ENCODE results near the gene ASB13. TPM values are rescaled to one million over a fixed set of nuclear protein-coding genes. Genes with fewer than 3 reads are reported as not detected.
"Not testable (repeated sequence)": the region's sequence is repeated elsewhere in the genome, so short reads cannot be mapped to it uniquely, and the experiment has no call there.

Gene ASB13
- total RNA-seq, 1 donor from 2014 or later = 11.2 TPM

DNA sequence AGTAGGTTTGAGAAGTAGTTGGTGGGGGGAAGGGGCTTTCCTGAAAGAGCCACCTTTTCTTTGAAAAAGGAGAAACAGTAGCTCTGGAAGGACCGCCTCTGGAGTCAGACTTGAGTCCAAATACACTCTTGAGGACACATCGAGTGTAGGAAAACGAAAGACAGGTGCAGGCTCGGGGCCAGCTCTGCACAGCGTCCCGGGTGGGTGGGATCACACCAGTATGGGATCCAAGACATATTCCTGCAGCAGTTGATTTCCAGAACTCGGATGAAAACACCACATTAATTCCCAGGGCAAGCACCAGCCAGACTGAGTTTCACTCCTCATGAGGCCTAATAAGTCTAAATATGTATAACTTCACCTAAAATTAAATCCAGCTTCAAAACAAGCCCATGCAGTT is 61.4 kb downstream of the ASB13 start:
- peak; percentile 71 for DNase-seq

DNA sequence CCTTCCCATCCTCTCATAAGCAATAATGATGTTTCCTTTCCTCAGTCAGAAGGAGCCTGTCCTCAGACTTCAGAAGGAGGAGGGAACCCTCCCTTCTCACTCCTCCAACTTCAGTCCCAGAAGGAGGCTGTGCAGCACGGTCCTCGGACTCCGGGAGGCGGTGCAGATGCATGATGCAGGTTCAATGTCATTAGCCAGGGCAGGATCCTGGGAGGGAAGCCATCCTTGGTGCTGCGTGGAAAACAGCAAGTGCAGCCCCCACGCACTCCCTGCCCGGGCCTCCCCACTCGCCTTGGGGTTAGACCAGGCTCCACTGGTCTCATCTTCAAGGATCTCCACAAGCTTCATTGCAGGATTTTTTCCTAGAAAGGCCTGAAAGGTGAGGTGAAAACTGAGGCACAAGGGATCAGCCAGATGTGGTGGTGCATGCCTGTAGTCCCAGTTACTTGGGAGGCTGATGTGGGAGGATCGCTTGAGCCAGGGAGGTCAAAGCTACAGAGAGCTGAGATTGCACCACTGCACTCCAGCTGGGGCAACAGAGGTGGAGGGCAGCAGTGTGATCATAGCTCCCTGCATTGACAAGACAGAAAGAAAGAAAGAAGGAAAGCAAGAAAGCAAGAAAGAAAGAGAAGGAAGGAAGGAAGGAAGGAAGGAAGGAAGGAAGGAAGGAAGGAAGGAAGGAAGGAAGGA is 62.0 kb downstream of the ASB13 start:
- no peak for DNase-seq

DNA sequence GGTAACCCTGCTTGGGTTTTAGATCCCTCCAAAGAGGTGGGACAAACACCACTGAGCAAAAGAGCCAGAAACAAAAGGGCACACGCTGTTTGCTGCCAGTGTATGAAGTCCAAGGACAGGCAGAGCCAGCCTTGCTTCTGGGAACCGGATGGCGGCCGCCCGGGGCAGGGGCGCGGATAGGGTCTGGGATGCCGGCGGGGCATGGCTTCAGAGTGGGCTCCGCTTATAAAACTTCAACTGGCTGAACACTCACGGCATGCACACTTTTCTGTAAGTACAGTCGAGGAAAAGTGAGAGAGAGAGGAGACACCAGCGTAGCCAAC is 62.6 kb downstream of the ASB13 start:
- no peak for DNase-seq

DNA sequence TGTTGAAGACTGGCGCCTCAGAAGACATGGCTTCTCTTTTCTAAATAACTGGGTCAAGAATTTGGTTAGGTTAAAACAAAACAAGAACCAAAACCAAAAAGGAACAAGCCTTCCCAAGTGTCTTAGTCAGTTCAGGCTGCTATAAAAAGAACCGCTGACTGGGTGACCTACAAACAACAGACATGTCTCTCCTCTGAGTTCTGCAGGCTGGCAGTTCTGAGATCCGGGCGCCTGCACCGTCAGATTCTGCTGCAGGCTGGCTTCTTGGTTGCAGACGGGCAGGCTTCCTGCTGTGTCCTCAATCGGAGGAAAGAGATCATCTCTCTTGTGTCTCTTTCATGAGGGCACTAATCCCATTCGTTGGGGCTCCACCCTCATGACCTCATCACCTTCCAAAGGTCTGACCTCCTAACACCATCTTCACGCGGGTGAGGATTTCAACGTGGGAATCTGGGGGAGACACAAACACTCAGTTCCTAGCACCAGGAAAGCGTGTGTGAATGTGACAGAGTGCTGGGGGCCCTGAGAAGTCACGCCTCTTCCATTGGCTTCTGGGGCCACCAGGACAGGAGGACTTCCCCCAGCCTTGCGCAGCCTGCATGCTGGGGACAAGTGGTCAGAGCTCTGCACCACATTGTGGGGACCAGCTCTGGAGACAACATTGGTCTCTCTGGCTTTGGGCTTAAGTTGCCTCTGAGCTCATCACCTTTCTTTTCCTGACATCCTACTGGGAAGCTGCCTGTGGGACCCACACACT is 63.1 kb downstream of the ASB13 start:
- no peak for DNase-seq

DNA sequence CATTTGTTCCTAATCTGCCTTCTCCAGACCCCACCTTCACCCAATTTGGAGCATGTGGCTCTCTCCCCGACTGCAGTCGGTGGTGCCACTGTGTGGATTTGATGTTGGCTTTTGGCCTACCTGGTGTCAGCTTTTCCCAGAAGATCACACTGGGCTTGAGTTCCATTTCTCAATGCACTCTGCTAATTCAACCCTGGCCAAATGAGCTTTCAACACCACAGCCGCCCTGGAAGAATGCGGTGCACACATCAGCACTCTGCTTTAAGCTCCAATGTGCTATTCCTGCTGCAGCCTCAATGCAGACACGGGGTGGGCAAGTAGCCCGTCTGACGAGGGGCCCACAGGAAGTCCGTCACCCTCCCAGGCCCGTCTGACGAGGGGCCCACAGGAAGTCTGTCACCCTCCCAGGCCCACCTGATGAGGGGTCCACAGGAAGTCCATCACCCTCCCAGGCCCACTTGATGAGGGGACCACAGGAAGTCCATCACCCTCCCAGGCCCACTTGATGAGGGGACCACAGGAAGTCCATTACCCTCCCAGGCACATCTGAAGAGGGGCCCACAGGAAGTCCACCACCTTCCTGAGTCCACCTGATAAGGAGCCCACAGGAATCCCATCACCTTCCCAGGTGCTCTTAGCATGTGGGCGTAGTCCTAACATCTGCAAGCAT is 64.4 kb downstream of the ASB13 start:
- no peak for DNase-seq

DNA sequence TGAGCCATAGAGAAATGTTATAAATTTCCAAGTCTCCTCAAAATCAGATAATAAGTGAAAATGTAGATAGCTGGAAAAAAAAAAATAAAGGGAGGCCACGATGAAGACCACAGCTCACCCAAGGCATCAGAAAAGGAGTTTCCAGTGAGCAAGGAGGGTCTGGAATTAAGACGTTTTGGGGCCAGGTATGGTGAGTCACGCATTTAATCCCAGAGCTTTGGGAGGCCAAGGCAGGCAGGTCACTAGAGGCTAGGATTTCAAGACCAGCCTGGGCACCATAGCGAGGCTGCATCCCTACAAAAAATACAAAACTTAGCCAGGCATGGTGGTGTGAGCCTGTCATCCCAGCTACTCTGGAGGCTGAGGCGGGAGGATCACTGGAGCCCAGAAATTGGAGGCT is 65.5 kb downstream of the ASB13 start:
- DNase-seq = no peak

DNA sequence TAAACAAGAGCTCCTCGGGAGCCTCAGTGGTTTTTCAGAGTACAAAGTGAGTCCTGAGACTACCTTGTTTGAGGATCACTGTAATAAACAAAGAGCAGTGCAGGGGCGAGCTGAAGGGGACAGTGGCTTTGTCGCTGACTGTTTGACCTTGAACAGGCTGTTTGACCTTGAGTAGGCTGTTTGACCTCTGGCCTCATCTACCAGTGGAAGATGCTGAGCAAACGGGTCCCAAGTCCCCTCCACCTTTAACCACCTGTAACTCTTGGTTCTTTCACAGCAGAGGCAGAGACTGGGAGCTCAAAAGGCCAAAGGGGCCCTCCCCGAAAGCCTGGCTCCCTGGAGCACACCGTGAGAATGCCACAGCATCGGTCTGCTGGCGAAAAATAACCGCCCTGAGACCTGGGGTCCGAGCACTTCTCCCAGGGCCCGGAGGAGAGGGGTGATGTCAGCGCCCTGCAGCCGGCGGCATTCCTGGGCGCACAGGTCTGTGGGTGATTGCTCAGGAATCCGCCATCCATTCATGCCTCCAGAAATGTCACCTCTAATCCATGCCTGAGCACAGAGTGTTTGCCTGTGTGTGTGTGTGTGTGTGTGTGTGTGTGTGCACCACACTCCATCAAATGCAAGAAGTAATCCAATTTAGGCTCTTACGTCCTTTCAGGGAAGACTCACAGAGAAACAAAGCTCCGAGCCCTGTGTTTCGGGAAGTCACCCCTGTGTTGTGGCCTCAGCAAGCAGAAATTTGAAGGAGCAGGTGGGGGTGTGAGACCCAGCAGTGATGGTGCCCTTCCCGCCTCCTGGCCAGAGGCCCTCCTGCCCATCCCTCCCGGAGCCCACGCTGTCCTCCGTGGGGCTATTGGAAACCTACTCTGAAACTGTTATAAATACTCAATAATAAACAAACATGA is 66.5 kb downstream of the ASB13 start:
- DNase-seq = no peak

DNA sequence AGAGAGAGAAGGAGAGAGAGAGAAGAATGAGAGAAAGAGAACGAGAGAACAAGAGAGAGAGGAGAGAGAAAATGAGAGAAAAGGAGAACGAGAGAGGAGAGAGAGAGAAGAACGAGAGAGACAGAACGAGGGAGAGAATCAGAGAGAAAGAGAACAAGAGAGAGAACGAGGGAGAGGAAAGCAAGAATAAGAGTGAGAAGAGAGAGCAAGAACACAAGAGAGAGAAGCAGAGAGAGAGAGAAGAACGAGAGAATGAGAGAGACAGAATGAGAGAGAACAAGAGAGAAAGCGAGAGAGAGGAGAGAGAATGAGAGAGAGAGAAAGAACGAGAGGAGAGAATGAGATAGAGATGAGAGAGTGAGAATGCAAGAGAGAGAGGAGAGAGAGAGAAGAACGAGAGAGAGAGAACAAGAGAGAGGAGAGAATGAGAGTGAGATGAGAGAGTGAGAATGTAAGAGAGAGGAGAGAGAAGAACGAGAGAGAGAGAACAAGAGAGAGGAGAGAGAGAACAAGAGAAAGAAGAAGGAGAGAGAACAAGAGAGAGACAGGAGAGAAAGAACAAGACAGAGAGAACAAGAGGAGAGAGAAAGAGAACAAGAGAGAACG is 68.2 kb downstream of the ASB13 start:
- DNase-seq = no peak

DNA sequence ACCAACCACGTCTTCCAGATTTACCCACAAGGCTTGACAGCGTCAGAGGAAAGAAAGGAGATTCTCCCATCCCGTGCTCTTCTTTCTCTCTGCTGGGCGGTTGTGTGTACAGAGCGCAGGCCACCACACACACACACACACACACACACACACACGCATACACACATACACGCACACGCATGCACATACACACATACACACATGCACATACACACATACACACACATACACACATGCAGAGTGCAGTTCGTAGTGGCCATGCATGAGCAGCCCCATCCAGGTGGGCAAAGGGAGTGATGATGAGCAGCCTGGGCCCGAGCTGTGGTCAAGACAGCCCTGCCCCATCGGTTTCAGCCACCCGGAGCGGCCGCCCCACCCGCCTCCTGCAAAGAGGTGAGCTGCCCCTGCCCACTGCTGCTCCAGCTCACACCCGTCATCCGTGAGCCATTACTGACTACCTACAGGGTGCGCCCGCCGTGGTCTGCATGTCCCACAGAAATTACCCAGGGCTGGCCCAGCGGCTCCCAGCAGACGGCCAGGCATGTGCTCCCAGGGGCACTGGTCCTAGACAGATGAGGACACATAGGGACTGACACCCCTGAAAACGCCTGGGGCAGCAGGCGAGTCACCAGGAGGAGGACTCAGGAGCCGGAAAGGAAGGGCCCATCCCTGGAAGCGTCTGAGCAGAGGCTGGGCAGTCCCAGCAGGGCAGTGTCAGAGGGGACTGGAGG is 69.6 kb downstream of the ASB13 start:
- no peak for DNase-seq

DNA sequence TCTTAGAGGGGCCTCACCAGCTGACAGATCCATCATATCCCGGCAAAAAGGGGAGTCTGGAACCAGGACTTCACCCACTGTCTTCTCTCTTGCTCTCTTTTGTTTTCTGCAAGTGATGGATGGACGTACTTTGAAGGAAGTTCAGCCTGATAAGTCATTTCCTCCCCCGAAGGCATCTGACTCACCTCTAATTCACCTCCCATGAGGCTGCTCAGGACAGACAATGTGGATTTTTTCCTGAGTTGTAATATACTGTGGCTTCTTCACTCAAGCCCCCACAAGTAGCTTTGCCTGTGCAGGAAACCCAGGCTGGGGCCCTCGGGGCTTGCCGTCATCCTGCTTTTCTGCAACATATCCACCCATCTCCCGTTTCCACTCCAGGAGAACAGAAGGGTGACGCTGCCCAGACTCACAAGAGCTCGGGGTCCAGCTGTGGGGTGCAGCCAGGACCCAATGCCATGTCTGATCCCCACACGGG is 70.4 kb downstream of the ASB13 start:
- no peak for DNase-seq

DNA sequence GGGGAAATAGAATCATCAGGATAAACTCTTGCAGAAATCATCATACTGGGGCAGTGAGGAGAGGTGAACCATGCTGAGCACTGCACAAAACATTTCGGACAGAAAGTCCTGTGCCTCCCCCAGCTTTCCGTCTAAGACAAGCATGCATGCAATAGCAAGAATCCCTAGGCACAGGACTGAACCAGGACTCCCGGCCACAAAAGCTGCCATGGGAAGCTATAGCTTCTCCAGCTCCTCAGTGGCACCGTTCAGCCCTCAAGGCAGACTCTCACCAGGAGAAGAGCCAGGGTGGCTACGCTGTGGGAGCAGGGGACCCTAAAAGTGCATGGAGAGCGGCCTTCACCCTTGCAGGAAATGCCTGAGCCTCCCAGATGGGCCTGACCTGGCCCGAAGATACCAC is 70.8 kb downstream of the ASB13 start:
- DNase-seq = no peak

DNA sequence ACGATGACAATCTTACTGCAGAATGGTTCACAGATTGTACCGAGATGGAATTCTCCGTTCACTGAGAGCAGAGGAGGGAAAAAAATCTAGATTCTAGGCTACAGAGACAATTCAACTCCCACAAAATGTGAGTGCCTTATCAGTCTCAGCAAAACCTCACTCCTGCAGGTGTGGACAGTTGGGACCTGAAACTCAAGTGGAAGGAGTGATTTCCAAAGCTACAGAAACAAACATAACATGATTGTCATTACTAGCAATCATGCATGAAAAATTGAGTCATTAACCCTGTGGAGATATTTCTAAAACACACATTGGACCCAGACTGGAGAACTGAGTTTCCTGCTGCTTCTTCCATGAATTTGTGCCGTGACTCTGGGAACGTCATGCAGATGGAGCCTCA is 71.3 kb downstream of the ASB13 start:
- no peak for DNase-seq

DNA sequence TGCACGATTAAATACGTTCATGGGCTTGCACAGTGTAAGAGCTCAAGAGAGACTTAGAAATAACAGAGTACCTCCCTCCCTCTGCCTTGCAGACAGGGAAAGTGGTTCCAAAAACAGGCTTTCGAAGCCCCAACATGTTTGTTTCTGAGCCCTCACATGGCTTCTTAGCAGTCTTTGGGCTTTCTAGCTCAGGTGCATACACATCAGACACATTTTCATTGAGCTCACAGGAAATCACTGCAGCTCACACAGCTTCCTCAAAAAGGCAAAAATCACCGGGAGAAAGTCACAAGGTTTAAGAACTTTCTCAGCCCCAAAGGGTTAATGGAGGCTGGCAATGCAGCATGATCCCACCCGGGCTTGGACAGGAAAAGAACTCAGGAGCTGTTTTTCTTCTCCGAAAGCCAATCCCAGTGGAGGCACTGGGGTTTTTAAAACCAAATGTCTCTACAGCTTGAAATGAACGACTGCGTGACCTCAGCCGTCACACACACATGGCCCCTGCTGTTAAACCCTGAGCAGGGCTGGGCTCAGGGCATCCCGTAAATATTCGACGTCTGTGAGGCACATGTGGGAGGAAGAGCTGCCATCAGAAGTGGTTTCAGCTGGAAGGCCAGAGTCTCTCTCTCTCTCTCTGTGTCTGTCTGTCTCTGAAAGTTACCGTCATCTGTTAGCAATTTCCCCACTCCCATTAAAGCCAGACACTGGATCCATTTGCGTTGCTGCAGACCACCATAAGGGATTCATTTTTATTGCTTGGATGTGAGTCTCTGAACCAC is 71.9 kb downstream of the ASB13 start:
- DNase-seq = peak; percentile 87

DNA sequence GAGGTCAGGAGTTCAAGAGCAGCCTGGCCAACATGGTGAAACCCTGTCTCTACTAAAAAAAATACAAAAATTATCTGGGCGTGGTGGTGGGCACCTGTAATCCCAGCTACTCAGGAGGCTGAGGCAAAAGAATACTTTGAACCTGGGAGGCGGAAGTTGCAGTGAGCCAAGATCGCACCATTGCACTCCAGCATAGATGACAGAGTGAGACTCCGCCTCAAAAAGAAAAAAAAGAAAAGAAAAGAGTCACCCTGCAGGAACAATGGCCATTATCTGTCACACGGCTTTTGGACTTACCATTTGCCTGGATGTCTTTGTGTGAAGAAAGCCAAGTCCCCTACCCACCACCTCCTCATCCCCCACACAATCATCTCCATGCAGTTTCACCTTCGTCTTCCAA is 73.0 kb downstream of the ASB13 start:
- not testable (repeated sequence) for DNase-seq

DNA sequence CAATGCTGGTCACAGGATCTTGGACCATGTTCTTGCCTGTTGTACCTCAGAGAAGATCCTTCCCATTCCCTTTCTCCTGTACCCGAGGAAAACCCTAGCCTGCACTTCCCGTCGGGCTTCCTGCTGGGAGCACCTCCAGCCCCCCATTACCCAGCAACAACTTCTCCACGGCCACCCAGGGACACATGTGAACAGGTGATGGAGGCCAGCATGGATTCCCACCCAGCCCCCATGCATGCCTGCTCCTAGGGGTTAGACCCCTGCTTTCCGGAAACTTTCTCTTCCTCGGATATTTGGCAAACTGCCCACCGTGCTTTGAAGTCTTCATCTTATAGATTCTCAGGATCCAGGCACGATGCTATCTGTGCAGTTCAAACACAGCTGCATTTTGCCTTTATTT is 74.3 kb downstream of the ASB13 start:
- no peak for DNase-seq

DNA sequence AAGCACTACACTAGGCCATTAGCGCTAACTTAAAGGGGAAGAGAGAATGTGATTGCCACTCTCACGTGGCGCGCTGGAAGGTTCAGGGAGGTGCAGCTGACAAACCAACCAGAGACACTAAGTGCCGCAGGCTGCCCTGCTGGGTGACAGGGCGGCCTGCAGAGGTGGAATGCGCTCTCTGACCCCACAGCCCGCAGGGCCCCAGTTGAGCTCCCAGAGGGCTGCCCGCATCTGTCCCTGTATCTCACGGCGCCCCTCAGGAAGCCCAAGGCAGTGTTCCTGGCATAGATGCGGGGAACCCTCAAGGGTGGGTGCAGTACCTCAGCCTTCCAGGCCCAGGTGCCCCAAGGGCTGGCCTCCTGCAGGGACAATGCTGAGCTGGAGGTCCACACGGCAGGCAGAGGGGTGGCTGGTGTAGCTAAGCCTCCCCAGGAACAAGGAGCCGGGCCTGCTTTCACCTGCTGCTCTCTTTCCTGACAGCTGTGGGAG is 75.0 kb downstream of the ASB13 start:
- no peak for DNase-seq

DNA sequence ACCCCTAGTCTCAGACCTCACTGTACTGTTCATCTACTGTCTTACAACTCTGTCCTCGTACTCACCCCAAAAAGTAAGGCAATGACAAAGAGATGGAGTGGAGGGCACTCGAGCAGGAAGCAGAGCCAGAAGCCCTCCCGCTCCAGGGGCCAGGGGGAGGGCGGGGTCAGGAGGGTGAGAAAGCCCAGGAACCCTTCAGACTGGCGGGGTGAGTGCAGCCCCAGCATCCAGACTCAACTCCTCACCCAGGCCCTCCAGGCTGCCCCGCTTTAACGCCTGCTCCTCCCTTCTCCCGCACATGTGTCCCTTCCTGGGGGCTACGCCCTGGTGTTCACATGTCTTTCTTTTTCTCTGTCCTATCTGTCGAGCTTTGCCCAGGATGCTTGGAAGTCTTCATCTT is 75.6 kb downstream of the ASB13 start:
- DNase-seq = no peak

DNA sequence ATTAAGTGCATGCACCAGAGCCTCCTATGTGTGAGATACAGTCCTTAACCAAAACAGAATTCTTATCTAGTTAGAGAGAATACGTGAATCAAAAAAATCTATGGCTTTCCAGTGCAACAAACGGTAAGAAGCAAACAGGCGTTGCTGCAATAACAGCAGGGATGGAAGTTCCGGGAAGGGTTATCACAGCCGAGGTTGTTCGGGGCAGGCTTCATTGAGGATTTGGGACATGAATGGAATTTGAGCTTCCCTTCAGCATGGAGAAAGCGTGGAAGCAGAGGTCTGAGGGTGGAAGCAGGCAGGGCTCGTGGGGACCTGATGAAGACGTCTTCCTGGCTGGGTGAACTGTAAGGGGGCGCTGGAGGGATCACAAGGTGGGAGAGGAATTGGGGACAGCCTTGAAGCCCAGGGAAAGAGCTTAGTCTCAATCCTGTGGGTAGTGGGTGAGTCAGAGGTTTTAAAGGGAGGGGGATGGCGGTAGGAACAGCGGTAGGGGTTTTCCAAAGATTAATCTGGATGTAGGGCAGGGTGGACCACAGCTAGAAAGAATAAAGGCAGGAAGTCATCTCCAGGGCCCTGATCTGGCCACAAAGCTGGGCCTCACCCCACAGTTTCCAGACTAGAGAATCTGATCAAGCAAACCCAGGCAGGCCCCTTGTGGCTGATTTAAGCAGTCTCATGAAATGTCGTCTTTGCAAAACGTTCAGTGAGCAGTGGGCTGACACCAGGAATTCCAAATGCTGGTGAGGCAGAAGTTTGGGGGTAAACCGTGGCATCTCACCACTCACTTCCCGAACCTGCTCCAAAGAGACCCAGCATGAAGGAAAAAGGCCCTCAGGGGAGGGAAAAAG is 76.5 kb downstream of the ASB13 start:
- no peak for DNase-seq

DNA sequence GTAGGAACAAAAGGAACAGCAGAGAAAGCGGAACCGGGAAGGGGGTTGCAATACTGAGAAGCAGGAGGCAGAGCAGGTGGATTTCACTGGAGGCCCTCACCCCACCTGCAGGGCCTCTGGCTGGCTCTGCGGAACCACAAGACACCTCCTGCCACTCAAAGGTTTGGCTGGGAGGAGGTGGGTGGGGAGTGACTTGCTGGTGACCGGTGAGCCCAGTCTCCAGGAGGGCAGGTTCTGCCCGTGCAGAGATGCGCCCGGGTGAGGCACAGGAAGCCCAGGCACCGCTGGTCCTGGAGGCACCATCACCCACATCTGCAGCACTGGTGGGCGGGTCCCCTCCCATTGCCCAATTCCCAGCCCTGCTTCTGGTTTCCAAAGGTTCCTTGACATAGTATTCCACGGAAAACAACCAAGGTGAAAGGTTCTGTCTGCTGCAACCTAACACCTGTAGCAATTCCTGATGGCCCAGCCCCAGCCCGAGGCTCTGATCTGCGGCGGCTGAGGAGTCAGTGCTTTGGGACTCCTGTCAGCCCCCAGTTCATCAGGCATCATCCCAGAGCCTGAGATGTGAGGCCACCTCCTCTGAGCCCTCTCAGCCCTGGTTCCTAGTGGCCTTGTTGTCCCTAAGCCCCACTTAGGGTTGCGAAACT is 77.3 kb downstream of the ASB13 start:
- no peak for DNase-seq

Data from tongue (tissue), 2 donors.